Activated T-cell treated with anti-CD3 and anti-CD28 coated beads for 48 hours (primary cell): ENCODE data around the gene SLC35E2B.

Source experiments
- DNase-seq: peaks from one replicate; pipeline ENCODE4 v3.0.0-alpha.2; 2020; ENCODE audit warnings: low read depth

Gene SLC35E2B

GRCh38 chr1:1609822-1610485, 82.6 kb downstream of the SLC35E2B start:
- DNase-seq, result no peak
